Central memory CD8-positive, alpha-beta T cell (primary cell): ENCODE results near the gene CTNNA2.

ENCODE experiments used
- ATAC-seq: fragments of 150-1000 bp; cut with Tn5 transposase; replicated peaks from 2 replicates; pipeline ENCODE4 v1.10.0; 2022; ENCODE audit warnings: mild to moderate bottlenecking, moderate FRiP score, moderate number of reproducible peaks; ENCODE audit not compliant: poor library complexity, severe bottlenecking; ENCODE audit errors: extremely low read depth
- DNase-seq, 2 donors: peaks; one replicate each; pipeline ENCODE4 v3.0.0; 2021; ENCODE audit warnings: low spot score in 2 of 2
- H3K27ac Mint-ChIP-seq: one replicate; pipeline ENCODE4 v1.8.0; 2022; ENCODE audit warnings: low read depth, mild to moderate bottlenecking, moderate library complexity, mixed read lengths
- H3K27me3 Mint-ChIP-seq: one replicate; pipeline ENCODE4 v1.8.0; 2022; ENCODE audit warnings: mixed read lengths
- H3K36me3 Mint-ChIP-seq: one replicate; pipeline ENCODE4 v1.8.0; 2022; ENCODE audit warnings: mild to moderate bottlenecking, moderate library complexity, mixed read lengths; ENCODE audit not compliant: insufficient read depth
- H3K4me1 Mint-ChIP-seq: one replicate; pipeline ENCODE4 v1.8.0; 2022; ENCODE audit warnings: mixed read lengths
- H3K4me3 Mint-ChIP-seq: one replicate; pipeline ENCODE4 v1.8.0; 2022; ENCODE audit warnings: mild to moderate bottlenecking, moderate library complexity, mixed read lengths
- H3K9me3 Mint-ChIP-seq: one replicate; pipeline ENCODE4 v1.8.0; 2022; ENCODE audit warnings: mixed read lengths

The CTNNA2 gene

DNA sequence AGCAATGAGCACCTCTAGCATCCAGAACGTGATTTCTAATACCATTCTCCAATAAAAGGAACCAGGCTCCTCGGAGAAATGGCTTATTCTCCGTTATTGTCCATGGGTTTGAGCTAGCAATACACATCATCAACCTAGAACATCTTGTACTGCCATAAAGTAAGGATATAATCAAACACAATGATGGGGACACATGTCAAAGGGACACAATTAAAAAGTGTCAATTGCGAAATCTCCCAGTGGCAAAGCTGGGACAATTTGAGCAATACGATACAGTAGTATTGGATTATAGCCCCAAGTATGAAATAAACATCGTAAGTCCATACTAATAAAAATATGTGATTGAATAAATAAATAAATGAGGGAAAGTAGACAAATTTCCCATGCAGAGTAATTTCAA, 108.4 kb downstream of the CTNNA2 start:
- Mint-ChIP-seq H3K9me3 (peaks cover 28% of the 10 kb centered on the region), H3K27me3 (no peaks in the 10 kb centered on the region), H3K4me1 (no peaks in the 10 kb centered on the region), H3K4me3 (no peak overlapping the region), H3K27ac (no peak overlapping the region), H3K36me3 (no peaks in the 10 kb centered on the region)
- ATAC-seq (no peak), DNase-seq (no peak)

DNA sequence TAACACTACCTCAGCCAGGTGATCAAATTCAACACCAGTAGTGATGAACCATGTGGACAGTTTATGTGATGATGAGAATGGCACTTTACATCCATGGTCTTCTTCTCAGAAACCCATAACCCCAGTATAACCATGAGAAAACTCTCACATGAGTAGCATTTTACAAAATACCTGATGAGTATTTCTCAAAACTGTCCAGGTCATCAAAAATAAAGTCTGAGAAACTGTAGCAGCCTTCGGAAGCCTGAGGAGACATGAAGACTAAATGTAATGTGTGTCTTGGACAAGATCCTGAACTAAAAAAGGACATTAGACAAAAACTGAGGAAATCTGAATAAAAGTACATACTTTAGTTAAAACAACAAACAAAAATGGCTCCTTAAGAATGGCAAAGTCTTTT, 108.9 kb downstream of the CTNNA2 start:
- H3K4me1 Mint-ChIP-seq: no peaks in the 10 kb centered on the region
- ATAC-seq: no peak
- no peak for DNase-seq
- peaks cover 28% of the 10 kb centered on the region for H3K9me3 Mint-ChIP-seq
- H3K27me3 Mint-ChIP-seq: no peaks in the 10 kb centered on the region
- H3K36me3 Mint-ChIP-seq: no peaks in the 10 kb centered on the region
- no peak overlapping the region for H3K27ac Mint-ChIP-seq
- no peak overlapping the region for H3K4me3 Mint-ChIP-seq

DNA sequence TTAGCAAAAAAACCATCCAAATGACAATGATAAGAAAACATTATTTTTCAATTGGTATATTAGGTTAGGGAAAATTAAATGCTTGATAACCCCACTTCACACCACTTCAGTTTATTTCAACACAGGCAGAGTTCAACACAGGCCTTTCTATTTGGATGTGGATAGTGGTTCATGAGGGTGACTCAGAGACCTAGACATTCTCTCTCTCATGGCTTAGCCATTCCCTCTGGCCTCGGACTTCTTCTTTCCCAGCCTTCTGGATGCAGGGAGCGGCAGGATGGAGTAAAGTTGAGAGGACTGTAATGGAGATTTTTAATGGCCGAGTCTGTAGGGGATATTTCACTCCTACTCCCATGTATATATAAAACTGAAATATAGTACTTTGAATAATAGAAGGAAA, 109.7 kb downstream of the CTNNA2 start:
- no peaks in the 10 kb centered on the region for H3K27me3 Mint-ChIP-seq
- H3K9me3 Mint-ChIP-seq: peaks cover 26% of the 10 kb centered on the region
- H3K36me3 Mint-ChIP-seq: no peaks in the 10 kb centered on the region
- no peak overlapping the region for H3K27ac Mint-ChIP-seq
- no peak overlapping the region for H3K4me3 Mint-ChIP-seq
- no peaks in the 10 kb centered on the region for H3K4me1 Mint-ChIP-seq
- no peak for DNase-seq
- ATAC-seq: no peak

DNA sequence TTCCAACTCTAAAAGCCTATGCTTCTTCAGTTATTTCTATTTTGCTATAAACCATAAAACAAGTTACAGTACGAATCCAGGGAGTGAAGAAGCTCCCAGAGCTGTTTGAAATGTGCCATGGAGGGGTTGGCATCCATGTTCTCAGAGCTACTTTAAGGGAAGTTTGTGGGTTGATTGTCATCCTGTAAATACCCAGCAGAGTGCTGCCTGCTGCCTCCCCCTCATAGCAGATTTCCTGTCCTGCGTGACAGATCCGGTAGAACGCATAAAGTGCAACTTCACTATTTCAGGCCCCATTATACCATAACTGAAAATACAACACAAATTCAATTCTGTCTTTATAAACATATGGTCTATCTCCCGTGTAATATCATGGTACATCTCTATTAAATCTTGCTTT, 114.4 kb downstream of the CTNNA2 start:
- DNase-seq (no peak), ATAC-seq (no peak)
- Mint-ChIP-seq H3K27me3 (no peaks in the 10 kb centered on the region), H3K9me3 (peaks cover 16% of the 10 kb centered on the region), H3K36me3 (no peaks in the 10 kb centered on the region), H3K27ac (no peak overlapping the region), H3K4me3 (no peak overlapping the region), H3K4me1 (no peaks in the 10 kb centered on the region)

DNA sequence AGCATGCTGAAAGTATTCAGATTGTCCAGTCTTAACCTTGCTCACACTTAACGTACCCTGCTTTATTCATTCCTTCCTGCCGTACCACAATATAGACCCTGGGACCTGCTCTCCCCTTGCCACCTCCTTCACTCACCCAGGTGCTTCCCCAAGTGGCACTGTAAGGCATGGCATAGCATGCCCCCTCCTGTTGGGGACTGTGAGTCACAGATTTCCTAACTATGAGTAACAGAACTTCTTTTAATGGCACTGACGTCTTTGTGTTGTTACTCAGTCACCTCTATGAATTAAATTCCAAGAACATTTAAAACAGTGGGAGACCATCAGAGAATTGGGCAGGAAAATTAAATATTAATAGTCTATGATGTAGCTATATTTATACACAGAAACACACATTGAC, 117.2 kb downstream of the CTNNA2 start:
- Mint-ChIP-seq H3K4me1 (no peaks in the 10 kb centered on the region), H3K27me3 (no peaks in the 10 kb centered on the region), H3K27ac (no peak overlapping the region), H3K4me3 (no peak overlapping the region), H3K36me3 (no peaks in the 10 kb centered on the region), H3K9me3 (peaks cover 17% of the 10 kb centered on the region)
- DNase-seq (no peak), ATAC-seq (no peak)

DNA sequence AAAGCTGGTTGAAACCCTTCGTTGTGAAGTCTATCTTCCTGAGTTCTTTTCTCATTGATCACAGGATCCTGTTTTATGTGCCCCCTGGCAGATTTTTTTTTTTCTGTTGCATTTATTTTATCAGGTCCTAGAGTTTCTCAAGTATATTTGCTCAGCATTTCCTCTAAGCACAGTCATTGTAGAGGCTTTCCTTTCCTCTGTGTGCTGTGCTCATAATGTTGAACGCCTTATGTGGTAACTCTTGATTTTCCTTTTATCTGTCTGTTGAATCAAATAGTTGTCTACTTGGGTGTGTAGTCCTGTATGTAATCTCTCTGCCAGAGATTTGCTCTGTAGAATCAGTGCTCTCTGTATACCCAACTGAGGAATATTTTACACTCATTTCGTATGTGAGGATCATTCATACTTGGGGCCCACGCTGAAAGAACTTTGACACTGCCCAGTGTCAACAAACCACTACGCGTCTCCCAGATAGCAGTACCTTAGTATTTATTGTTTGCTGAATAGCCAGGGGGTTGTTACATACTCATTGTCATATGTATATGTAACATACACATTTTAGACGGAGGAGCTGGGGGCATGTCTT, 118.2 kb downstream of the CTNNA2 start:
- Mint-ChIP-seq H3K27ac (no peak overlapping the region), H3K9me3 (peaks cover 18% of the 10 kb centered on the region), H3K36me3 (no peaks in the 10 kb centered on the region), H3K4me3 (no peak overlapping the region), H3K27me3 (no peaks in the 10 kb centered on the region), H3K4me1 (no peaks in the 10 kb centered on the region)
- ATAC-seq (no peak), DNase-seq (no peak)

DNA sequence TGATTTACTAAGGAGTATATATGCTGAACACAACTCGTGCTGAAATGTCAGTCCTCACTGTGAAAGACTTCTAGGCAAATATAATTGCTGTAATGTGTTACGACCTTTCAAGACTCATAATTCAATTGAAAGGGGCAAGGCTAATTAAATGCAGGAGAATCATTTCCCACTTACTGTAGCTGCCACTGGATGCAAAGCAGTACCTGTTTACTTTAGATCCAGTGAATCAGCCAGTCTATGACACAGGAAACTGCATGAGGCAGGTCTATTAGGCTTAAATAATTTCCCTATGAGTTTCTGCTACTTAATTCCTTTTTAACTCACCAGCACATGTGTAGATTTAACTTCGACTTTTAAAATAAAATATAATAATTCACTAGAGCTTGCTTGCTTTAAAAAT, 125.6 kb downstream of the CTNNA2 start:
- DNase-seq (no peak), ATAC-seq (no peak)
- Mint-ChIP-seq H3K27me3 (no peaks in the 10 kb centered on the region), H3K4me1 (no peaks in the 10 kb centered on the region), H3K4me3 (no peak overlapping the region), H3K9me3 (peaks cover 20% of the 10 kb centered on the region), H3K36me3 (no peaks in the 10 kb centered on the region), H3K27ac (no peak overlapping the region)

DNA sequence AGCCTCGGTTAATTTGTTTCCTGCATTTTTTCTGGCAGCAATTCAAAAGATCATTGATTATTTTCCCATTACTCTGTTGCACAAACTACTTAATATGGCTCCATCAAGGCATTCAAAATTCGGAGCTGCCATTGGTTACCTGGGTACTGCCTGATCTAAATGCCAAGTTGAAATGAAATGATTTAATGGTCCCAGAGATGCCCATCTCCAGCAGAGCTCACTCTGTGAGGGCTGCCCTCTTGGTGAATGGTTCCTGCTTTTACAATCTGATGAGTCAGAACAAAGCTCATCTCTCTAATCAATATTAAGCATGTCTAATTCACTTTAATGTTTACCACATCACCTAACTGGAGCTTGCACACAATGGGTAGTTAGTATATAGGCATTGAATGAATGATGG, 126.1 kb downstream of the CTNNA2 start:
- Mint-ChIP-seq H3K9me3 (peaks cover 20% of the 10 kb centered on the region), H3K4me3 (no peak overlapping the region), H3K27me3 (no peaks in the 10 kb centered on the region), H3K4me1 (no peaks in the 10 kb centered on the region), H3K27ac (no peak overlapping the region), H3K36me3 (no peaks in the 10 kb centered on the region)
- DNase-seq (no peak), ATAC-seq (no peak)

DNA sequence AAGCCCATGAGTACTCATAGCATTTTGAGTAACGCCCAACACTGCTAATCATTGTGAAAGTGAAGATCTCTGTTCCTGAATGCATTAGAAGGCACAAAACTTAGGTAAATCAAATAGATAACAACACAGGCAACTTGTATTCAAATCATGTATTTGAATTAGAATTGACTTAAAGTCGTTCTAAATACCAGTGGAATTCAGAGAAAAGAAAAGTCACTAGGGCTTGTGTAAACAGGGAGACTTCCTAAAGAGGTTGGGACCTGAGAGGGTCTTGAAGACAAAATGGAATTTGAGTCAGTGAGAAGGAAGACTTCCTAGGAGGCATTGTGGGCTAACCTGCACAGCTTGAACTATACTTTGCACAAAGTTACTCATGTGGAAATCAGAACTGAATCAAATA, 127.2 kb downstream of the CTNNA2 start:
- no peaks in the 10 kb centered on the region for H3K4me1 Mint-ChIP-seq
- DNase-seq (no peak), ATAC-seq (no peak)
- no peak overlapping the region for H3K27ac Mint-ChIP-seq
- no peaks in the 10 kb centered on the region for H3K27me3 Mint-ChIP-seq
- peaks cover 18% of the 10 kb centered on the region for H3K9me3 Mint-ChIP-seq
- no peaks in the 10 kb centered on the region for H3K36me3 Mint-ChIP-seq
- no peak overlapping the region for H3K4me3 Mint-ChIP-seq

DNA sequence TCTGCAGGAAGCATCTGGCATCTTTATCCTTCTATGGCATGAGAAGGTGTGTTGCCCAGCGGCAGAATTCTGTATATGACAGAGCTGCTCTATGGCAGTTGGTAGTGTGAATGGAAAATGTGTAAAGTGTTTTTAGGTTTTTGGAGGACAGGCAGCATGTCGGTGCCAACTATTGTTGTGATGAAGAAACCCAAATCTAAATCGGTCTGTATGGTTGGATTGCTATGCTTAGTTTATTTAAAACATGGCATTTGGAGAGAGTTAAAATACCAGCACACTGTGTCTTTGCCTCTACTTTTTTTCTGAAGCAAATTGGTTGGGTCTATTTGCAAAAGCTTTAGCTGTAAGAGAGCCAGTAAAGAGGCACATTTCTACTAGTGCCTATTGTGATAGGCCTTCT, 136.7 kb downstream of the CTNNA2 start:
- no peak for DNase-seq

DNA sequence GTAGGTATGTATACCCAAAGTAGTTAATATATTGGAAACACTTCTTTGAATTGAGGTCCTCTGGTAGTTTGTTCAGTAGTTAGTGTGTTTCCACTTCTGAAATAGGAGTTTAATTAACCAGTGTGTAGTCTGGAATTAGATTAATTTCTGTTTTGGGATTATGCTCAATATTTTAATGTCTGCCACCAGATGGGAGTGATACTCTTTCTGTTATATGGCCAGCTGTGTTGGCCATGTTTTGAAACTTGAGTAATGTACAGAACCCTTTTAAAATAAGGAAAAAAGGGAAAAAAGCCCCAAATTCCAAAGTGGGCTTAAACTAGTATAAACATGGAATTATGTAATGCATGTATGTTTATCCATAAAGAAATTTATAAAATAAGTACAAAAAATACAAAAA, 147.7 kb downstream of the CTNNA2 start:
- ATAC-seq: no peak
- DNase-seq: no peak
- H3K36me3 Mint-ChIP-seq: no peaks in the 10 kb centered on the region
- H3K9me3 Mint-ChIP-seq: peaks cover 27% of the 10 kb centered on the region
- H3K27me3 Mint-ChIP-seq: no peaks in the 10 kb centered on the region
- H3K4me1 Mint-ChIP-seq: no peaks in the 10 kb centered on the region
- H3K4me3 Mint-ChIP-seq: no peak overlapping the region
- no peak overlapping the region for H3K27ac Mint-ChIP-seq

More for the DNA sequence above, 136.7 kb downstream of the CTNNA2 start:
- no peak for ATAC-seq
- no peaks in the 10 kb centered on the region for H3K36me3 Mint-ChIP-seq
- H3K27me3 Mint-ChIP-seq: no peaks in the 10 kb centered on the region
- H3K9me3 Mint-ChIP-seq: peaks cover 38% of the 10 kb centered on the region
- no peak overlapping the region for H3K27ac Mint-ChIP-seq
- no peaks in the 10 kb centered on the region for H3K4me1 Mint-ChIP-seq
- no peak overlapping the region for H3K4me3 Mint-ChIP-seq

DNA sequence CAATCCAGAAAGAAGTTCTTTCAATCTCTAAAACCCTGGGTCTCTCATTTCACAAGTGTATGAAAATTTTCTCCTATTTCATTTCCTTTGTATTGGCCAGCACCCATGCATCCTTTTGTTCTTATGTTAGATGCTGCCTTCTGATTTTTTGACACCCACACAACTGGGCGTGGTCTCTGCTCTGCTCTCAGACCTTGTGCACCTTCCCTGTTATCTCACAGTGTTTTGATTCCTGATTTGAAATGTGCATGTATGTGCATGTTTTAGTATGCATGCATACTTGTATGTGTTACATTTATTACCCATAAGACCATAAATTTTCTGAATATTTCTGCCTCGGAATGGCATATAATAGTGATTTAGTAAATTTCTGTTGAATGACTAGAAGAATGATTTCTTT, 152.2 kb downstream of the CTNNA2 start:
- DNase-seq: no peak
- H3K36me3 Mint-ChIP-seq: no peaks in the 10 kb centered on the region
- peaks cover 27% of the 10 kb centered on the region for H3K9me3 Mint-ChIP-seq
- no peak overlapping the region for H3K27ac Mint-ChIP-seq
- no peak for ATAC-seq
- no peaks in the 10 kb centered on the region for H3K27me3 Mint-ChIP-seq
- H3K4me3 Mint-ChIP-seq: no peak overlapping the region
- H3K4me1 Mint-ChIP-seq: no peaks in the 10 kb centered on the region

DNA sequence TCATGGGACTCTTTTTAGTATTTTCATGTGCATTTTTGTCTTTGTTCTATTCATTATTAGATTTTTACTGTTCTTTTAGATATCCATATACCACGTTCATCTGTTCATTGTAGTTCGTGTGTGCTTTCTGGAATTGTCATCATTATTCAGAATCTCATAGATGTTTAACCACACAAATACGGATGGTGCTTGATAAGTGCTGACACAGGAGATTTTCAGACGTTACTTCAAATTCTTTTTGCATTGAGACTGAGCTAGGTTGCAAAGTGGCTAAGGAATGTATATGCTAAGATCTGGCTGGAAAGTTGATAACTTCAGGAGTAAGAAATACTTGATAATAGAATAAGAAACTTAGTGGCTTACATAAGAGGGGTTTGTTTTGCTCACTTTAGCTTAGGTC, 153.6 kb downstream of the CTNNA2 start:
- peaks cover 22% of the 10 kb centered on the region for H3K9me3 Mint-ChIP-seq
- DNase-seq (no peak), ATAC-seq (no peak)
- H3K27ac Mint-ChIP-seq: no peak overlapping the region
- no peak overlapping the region for H3K4me3 Mint-ChIP-seq
- no peaks in the 10 kb centered on the region for H3K4me1 Mint-ChIP-seq
- no peaks in the 10 kb centered on the region for H3K36me3 Mint-ChIP-seq
- H3K27me3 Mint-ChIP-seq: no peaks in the 10 kb centered on the region

DNA sequence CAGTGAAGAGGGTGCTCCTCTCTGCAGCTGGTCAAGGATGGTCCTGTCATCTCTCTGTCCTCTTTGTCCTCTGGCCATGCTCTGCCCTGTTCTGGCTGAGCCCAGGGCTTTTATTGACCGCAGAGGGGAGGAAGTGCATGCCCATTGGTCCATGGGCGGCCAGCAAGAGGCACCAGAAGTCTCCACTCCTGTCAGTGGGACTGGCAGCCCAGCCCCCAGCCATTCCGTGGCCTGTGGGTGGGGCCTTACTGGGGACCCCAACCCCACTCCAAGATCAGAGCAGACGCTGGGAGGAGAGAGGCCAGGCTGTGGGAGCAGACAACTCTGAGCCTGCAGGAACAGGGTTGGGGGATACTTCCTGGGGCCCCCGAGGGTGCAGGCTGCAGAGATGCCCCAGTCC, 156.9 kb downstream of the CTNNA2 start:
- Mint-ChIP-seq H3K36me3 (no peaks in the 10 kb centered on the region), H3K9me3 (peaks cover 6% of the 10 kb centered on the region), H3K27me3 (no peaks in the 10 kb centered on the region), H3K4me3 (no peak overlapping the region), H3K27ac (no peak overlapping the region), H3K4me1 (no peaks in the 10 kb centered on the region)
- no peak for DNase-seq
- no peak for ATAC-seq
